Activated CD4-positive, alpha-beta T cell treated with anti-CD3 and anti-CD28 coated beads, Interleukin-2, amount 10 ng/mL, durations not matched to agents 24 days and 14 days (primary cell): ENCODE results near the gene CES5A. TPM values are rescaled to one million over a fixed set of nuclear protein-coding genes. Genes with fewer than 3 reads are reported as not detected.

Source experiments
- DNase-seq: peaks from one replicate; pipeline ENCODE4 v3.0.0; 2022
- H3K27ac Mint-ChIP-seq: one replicate; pipeline ENCODE4 v1.8.0; 2022; ENCODE audit warnings: mild to moderate bottlenecking, mixed read lengths
- H3K27me3 Mint-ChIP-seq: one replicate; pipeline ENCODE4 v1.8.0; 2022; ENCODE audit warnings: mixed read lengths
- H3K36me3 Mint-ChIP-seq: one replicate; pipeline ENCODE4 v1.8.0; 2022; ENCODE audit warnings: low read depth, mild to moderate bottlenecking, mixed read lengths
- H3K4me1 Mint-ChIP-seq: one replicate; pipeline ENCODE4 v1.8.0; 2021; ENCODE audit warnings: mixed read lengths
- H3K4me3 Mint-ChIP-seq: one replicate; pipeline ENCODE4 v1.8.0; 2022; ENCODE audit warnings: mild to moderate bottlenecking, moderate library complexity, mixed read lengths
- H3K9me3 Mint-ChIP-seq: one replicate; pipeline ENCODE4 v1.8.0; 2021; ENCODE audit warnings: mixed read lengths
- intact Hi-C: fragments of 100-400 bp; cut with micrococcal nuclease; formaldehyde crosslinking; loops from one replicate; pipeline ENCODE4 v1.15.1; 2023
- total RNA-seq: library from RNA; stranded (reverse); gene quantifications from 2 replicates; pipeline ENCODE4 v1.2.3, GENCODE V29; 2022

The CES5A gene
- total RNA-seq, 1 donor from 2014 or later = not detected

DNA sequence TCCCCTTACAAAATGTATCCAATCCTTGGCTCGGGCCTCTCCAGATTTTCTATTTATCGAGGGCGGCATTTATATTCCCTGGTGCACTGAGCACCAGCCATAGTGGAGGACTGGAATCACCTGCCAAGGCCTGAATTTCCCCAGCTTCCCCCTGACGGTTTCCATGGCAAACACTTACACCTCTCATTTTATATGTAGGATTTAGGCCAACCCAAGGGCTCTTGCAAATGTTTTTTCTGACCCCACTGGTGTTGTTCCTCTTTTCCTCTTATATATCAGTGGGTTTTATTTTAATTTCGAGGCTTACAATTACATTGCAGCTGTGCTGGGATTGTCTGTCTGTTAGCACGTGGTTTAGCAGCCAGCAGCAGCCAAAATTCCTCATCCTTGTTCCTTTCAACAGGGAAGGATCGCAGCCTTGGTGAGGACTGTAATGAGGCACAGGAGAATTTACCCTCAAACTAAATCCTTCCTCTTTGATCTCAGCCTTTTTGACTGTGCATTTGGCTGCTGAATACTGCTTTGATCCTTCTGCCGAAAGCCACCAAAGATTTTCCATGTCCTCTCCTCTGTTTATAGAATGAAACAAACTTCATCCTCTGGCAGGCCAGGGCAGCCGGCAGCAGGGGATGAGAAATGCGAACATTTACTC lies 26.5 kb upstream of the CES5A start:
- Mint-ChIP-seq H3K4me1 (no peaks in the 10 kb centered on the region), H3K36me3 (no peaks in the 10 kb centered on the region), H3K9me3 (peaks cover 18% of the 10 kb centered on the region), H3K27ac (no peak overlapping the region), H3K27me3 (no peaks in the 10 kb centered on the region), H3K4me3 (no peak overlapping the region)
- DNase-seq = no peak
- intact Hi-C loops = no loop called here

DNA sequence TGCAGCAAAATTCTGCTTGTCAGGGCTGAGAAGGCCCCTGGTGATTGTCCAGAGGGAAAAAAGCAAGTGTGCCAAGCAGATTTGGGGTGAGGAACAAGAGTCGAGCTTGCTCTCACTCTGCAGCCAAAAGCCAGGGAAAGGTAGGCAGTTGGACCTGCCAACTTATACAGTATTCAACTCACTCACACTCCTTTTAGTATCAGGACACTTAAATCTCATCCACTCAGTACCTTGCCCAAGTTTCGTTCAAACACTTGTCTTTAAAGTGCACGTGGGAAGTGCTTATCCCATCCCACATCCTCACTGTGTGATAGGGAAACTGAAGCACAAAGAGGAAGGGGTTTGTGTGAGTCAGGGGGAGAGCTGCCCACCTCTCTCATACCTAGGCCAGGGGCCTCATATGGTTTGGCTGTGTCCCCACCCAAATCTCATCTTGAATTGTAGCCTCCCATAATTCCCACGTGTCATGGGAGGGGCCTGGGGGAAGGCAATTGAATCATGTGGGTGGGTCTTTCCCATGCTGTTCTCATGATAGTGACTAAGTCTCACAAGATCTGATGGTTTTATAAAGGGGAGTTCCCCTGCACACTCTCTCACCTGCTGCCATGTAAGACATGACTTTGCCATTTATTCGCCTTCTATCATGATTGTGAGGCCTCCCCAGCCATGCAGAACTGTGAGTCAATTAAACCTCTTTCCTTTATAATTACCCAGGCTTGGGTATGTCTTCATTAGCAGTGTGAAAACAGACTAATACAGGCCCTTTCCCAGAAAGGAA lies 25.6 kb upstream of the CES5A start:
- peaks cover 18% of the 10 kb centered on the region for H3K9me3 Mint-ChIP-seq
- no peak for DNase-seq
- intact Hi-C loops = no loop called here
- H3K27ac Mint-ChIP-seq = no peak overlapping the region
- no peaks in the 10 kb centered on the region for H3K4me1 Mint-ChIP-seq
- no peaks in the 10 kb centered on the region for H3K27me3 Mint-ChIP-seq
- H3K4me3 Mint-ChIP-seq = no peak overlapping the region
- H3K36me3 Mint-ChIP-seq = no peaks in the 10 kb centered on the region

DNA sequence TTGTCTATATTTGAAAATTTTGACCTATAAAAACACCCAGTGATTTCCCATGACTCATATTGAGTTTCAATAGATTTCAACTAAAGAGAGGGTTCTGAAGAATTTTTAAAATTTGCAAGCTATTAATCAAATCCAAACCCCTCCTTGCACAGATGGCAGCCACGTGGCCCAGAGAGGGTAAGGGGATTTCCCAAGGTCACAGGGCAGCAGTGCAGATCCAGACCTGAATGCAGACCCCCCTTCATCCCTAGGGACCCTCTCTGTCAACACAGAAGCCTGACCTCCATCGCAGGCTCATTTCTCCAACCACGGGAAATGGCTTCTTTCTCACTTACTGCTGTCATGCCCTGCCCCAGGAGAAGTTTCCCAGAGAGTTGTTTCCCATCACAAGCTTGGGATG lies 24.7 kb upstream of the CES5A start:
- no peaks in the 10 kb centered on the region for H3K4me1 Mint-ChIP-seq
- DNase-seq = no peak
- intact Hi-C loops = no loop called here

DNA sequence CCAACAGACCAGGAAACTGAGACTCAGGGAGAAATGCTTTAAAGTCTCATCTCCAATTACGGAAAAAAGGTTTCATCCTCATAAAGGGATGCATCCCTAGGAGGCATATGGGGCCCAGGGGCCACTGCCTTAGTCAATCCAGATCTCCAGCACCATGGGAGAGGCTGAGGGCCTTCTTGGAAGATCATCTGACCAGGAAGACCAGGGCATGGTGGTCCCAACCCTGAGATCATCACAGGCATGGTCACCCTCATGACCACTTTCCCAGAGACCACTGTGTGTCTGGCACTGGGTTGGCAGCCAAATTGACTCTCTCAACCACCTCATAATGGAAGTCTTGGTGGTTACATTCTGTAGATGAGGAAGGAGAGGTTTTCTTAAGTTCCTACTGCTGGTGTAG lies 23.4 kb upstream of the CES5A start:
- intact Hi-C loops = no loop called here
- no peaks in the 10 kb centered on the region for H3K4me1 Mint-ChIP-seq
- H3K36me3 Mint-ChIP-seq = no peaks in the 10 kb centered on the region

More for the DNA sequence above, 24.7 kb upstream of the CES5A start:
- no peaks in the 10 kb centered on the region for H3K36me3 Mint-ChIP-seq
- no peaks in the 10 kb centered on the region for H3K27me3 Mint-ChIP-seq
- no peak overlapping the region for H3K4me3 Mint-ChIP-seq
- H3K9me3 Mint-ChIP-seq = peaks cover 18% of the 10 kb centered on the region
- H3K27ac Mint-ChIP-seq = no peak overlapping the region

DNA sequence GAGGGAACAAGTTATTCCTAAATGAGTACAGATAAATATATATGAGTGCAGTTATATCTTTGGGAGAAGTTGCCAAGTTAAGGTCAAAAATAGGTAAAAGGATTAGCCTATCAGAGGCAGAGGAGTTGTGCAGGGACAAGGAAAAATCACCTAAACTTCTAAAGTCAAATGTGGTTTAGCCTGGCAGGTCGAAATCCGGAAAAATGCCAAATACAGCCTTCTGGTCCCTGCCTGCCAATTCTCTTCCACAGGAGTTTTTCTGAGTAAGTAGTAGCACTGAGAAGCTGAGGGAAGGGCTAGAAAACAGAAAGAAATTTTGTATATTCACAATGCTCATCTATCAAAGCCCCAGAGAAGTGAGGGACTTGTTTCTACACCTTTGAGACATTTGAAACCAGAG lies 17.6 kb upstream of the CES5A start:
- Mint-ChIP-seq H3K36me3 (no peaks in the 10 kb centered on the region), H3K4me1 (no peaks in the 10 kb centered on the region), H3K27me3 (no peaks in the 10 kb centered on the region), H3K27ac (no peak overlapping the region), H3K4me3 (no peak overlapping the region), H3K9me3 (peaks cover 4% of the 10 kb centered on the region)
- DNase-seq = no peak
- intact Hi-C loops = no loop called here

More for the DNA sequence above, 23.4 kb upstream of the CES5A start:
- no peak overlapping the region for H3K4me3 Mint-ChIP-seq
- no peak for DNase-seq
- no peak overlapping the region for H3K27ac Mint-ChIP-seq
- peaks cover 9% of the 10 kb centered on the region for H3K9me3 Mint-ChIP-seq
- H3K27me3 Mint-ChIP-seq = no peaks in the 10 kb centered on the region

DNA sequence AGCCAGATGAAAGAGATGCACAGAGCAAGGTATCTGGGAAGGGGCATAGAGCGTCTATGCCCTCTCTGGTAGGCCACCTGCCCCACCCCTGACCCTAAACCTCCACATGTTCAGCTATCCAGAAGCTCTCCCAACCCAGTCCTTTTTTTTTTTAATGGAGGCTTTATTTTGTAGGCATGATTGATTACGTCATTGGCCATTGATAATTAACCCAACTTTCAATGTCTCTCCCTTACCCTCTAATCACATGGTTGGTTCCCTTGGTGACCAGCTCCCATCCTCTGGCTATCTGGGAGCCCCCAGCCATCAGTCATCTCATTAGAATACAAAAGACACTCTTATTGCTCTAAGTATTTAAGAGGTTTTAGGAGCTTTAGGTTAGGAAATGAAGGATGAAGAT lies 14.3 kb upstream of the CES5A start:
- Mint-ChIP-seq H3K4me3 (no peak overlapping the region), H3K27ac (no peak overlapping the region), H3K9me3 (peaks cover 4% of the 10 kb centered on the region), H3K36me3 (no peaks in the 10 kb centered on the region), H3K27me3 (no peaks in the 10 kb centered on the region), H3K4me1 (no peaks in the 10 kb centered on the region)
- intact Hi-C loops = no loop called here
- DNase-seq = no peak

DNA sequence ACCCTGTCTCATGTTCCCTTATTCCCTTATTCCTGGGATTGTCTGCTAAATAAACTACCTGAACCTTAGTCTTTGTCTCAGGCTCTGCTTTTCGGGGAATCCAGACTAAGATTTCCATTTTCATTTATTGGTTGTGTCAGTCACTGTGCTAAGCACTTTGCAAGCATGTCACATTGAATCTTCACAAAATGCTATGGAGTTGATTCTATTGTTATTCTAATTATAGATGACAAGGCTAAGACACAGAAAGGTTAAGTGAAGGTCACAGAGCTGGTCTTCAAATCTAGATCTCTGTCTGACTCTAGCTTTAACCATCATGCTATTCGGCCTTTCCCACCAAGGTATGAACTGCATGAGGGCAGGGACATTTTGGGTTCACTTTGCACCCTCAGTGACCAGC lies 13.4 kb upstream of the CES5A start:
- intact Hi-C loops = no loop called here
- Mint-ChIP-seq H3K36me3 (no peaks in the 10 kb centered on the region), H3K4me1 (no peaks in the 10 kb centered on the region), H3K4me3 (no peak overlapping the region), H3K9me3 (peaks cover 4% of the 10 kb centered on the region), H3K27me3 (no peaks in the 10 kb centered on the region), H3K27ac (no peak overlapping the region)
- no peak for DNase-seq

DNA sequence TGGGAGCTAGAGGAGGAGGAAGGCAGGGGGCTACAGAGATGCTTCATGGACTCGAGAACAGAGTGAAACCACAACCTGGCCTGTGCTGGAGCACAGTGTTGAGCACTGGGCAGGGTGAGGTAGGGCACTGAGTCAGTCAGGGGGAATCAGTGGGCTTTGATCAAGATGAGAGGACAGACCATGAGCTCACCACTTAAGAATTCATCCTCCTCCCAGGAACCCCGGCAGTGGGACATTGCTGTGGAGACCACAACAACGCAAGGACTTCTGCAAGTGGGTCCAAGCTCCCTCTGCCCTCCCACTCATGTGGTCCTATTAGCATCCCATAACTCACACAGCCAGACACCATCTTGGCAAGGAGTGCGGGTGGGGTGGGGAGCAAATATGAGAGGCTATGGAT lies 1.7 kb upstream of the CES5A start:
- intact Hi-C loops = no loop called here
- Mint-ChIP-seq H3K27me3 (no peaks in the 10 kb centered on the region), H3K4me3 (no peak overlapping the region), H3K9me3 (no peaks in the 10 kb centered on the region), H3K27ac (no peak overlapping the region), H3K36me3 (no peaks in the 10 kb centered on the region), H3K4me1 (no peaks in the 10 kb centered on the region)
- no peak for DNase-seq

DNA sequence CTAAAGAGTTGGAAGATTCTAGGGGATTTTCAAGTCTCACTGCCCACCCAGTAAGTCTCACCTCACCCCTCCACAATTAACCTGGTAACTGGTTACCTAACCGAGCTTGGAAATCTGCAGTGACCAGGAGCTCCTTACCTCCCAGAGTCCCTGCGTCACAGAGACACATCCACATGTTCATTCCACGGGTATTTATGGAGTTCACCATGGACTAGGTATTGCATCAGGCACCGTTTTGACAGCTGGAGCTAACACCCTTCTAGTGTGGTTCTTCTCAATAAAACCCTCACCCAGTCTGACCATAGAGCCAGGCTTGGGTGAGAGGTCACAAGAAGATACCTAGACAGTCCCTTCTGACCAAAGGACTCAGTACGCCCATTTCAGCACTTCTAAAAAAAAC lies 2.1 kb downstream of the CES5A start:
- intact Hi-C loops = no loop called here
- no peaks in the 10 kb centered on the region for H3K4me1 Mint-ChIP-seq
- no peaks in the 10 kb centered on the region for H3K9me3 Mint-ChIP-seq

DNA sequence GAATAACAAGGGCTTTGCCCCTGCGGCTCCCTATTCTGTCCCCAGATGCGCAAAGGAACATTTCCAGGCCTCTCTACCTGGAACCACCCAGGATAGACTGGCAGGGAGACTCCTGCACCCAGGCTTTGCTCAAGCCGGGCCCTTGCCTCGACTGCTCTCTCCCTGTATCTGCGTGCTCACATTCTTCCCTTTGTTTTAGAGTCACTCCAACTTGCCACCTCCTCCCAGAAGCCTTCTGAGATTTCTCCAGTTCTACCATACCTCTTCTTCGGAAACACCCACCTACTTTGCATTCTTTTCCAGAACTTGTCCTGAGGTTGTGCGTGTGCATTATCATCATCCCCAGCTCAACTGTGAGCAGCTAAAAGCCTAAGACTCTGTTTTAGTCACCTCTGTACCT lies 3.0 kb downstream of the CES5A start:
- Mint-ChIP-seq H3K9me3 (no peaks in the 10 kb centered on the region), H3K4me3 (no peak overlapping the region), H3K4me1 (no peaks in the 10 kb centered on the region), H3K27ac (no peak overlapping the region), H3K36me3 (no peaks in the 10 kb centered on the region), H3K27me3 (no peaks in the 10 kb centered on the region)
- DNase-seq = no peak
- intact Hi-C loops = no loop called here

More for the DNA sequence above, 2.1 kb downstream of the CES5A start:
- Mint-ChIP-seq H3K4me3 (no peak overlapping the region), H3K36me3 (no peaks in the 10 kb centered on the region), H3K27ac (no peak overlapping the region), H3K27me3 (no peaks in the 10 kb centered on the region)
- no peak for DNase-seq

DNA sequence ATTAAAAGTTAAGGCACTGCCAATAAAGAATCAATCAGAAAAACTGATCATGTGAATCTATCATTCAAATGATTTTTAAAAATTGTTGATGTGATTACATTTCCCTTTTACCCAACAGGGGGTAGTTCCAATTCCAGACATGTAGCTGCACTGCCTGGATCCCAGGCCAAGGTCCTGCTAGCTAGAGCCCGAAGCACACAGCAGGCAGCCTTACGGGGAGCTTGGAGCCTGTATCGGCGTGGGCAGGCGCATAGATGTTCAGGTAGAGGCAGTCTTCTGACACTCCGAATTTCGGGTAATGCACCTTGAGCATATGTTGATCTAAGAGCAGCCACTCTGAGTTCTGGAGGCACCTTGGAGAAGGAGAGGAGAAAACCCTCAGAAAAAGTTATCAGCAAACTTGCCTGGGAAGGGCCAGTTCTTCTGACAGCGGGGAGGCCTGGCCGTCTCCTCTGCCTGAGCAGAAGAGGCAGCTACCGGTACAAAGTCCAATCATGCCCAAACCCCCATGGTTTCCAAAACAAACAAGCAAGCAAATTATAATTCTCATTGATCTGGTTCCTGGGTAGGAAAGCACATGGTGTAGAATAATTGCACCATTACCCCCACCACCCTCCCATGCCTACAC lies 3.6 kb downstream of the CES5A start:
- no peak overlapping the region for H3K27ac Mint-ChIP-seq
- no peaks in the 10 kb centered on the region for H3K36me3 Mint-ChIP-seq
- intact Hi-C loops = no loop called here
- H3K4me3 Mint-ChIP-seq = no peak overlapping the region
- H3K4me1 Mint-ChIP-seq = no peaks in the 10 kb centered on the region
- DNase-seq = no peak
- no peaks in the 10 kb centered on the region for H3K9me3 Mint-ChIP-seq
- H3K27me3 Mint-ChIP-seq = no peaks in the 10 kb centered on the region

DNA sequence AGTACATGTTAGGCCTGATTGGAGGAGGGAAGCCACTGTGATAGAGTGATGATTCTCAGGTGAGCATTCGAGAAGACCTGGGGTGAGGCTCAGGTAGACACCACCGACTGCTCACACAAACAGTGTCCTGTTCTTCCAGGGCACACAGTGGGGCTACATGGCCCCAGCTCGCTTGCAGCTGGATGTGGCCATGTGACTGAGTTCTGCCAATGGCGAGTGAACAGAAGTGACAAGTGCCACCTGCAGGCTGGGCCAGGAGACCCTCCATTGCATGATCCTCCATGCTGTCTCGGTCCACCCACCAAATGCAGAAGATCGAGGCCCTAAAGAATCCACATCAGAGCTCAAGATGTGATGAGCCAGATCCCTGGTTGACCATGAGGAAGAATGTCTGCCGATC lies 6.2 kb downstream of the CES5A start:
- no peaks in the 10 kb centered on the region for H3K27me3 Mint-ChIP-seq

DNA sequence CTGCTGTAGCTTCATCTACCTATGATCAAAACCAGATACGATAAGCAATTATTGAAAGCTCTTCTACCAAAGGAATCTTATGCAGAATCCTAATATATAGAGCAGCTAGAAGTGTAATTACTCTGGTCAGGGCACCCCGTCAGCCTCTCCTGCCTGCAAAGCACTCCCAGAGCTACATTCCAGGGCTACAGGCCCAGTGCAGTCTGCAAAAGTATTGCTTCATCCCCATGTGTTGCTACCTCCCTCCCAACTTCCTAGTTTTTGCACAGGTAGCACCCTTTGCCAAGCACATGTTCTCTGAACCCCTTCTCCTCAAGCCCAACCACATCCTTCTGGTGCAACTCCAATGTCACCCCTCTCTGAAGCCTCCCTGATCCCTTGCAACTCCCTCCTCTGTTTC lies 7.0 kb downstream of the CES5A start:
- Mint-ChIP-seq H3K9me3 (no peaks in the 10 kb centered on the region), H3K36me3 (no peaks in the 10 kb centered on the region), H3K4me3 (no peak overlapping the region), H3K27ac (no peak overlapping the region), H3K4me1 (no peaks in the 10 kb centered on the region), H3K27me3 (no peaks in the 10 kb centered on the region)
- no peak for DNase-seq
- intact Hi-C loops = no loop called here

More for the DNA sequence above, 6.2 kb downstream of the CES5A start:
- Mint-ChIP-seq H3K27ac (no peak overlapping the region), H3K4me1 (no peaks in the 10 kb centered on the region), H3K36me3 (no peaks in the 10 kb centered on the region), H3K9me3 (no peaks in the 10 kb centered on the region), H3K4me3 (no peak overlapping the region)
- DNase-seq = no peak
- intact Hi-C loops = no loop called here

DNA sequence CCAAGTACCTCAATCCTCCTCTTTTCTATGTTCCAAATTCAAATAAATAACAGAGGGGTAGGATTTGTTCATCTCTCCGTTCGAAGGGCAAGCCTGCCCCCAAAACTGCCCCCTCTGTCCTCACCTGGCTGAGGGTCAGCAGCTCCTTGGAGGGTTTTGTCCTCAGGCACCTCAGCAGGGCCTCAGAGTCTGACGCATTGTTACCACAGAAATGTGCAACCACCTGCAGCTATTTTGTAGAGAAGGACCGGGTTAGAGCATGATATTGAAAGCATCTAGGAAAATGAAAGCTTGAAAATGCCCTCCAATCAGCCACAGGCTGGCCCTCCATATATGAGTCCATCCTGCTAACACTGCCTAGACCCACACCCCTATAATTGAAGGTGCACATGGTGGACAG lies 13.9 kb downstream of the CES5A start:
- H3K36me3 Mint-ChIP-seq = no peaks in the 10 kb centered on the region
- H3K27ac Mint-ChIP-seq = no peak overlapping the region
- intact Hi-C loops = no loop called here
- no peak overlapping the region for H3K4me3 Mint-ChIP-seq
- no peaks in the 10 kb centered on the region for H3K4me1 Mint-ChIP-seq
- no peak for DNase-seq
- peaks cover 9% of the 10 kb centered on the region for H3K27me3 Mint-ChIP-seq
- no peaks in the 10 kb centered on the region for H3K9me3 Mint-ChIP-seq
